Keratinocyte (primary cell): ENCODE measurements around the gene UCKL1. TPM values are rescaled to one million over a fixed set of nuclear protein-coding genes. Genes with fewer than 3 reads are reported as not detected.

Experiments
- DNase-seq: peaks from one replicate; pipeline ENCODE4 v3.0.0-alpha.2; 2011; ENCODE audit warnings: low read depth, missing footprints, low spot score
- FAIRE-seq: peaks from 2 replicates; lab custom pipeline; 2011; peaks lifted over from hg19 to GRCh38; lab: Jason Lieb, UNC
- H2AFZ ChIP-seq: 2 replicates; pipeline ENCODE4 v1.6.0; 2012; ENCODE audit warnings: low read length, control low read depth, inconsistent platforms; ENCODE audit not compliant: control insufficient read depth
- H3K27ac ChIP-seq: 2 replicates; pipeline ENCODE4 v1.5.1; 2011; ENCODE audit warnings: low read length; ENCODE audit not compliant: control insufficient read depth, insufficient read depth
- H3K27me3 ChIP-seq: 3 replicates; pipeline ENCODE4 v1.6.0; 2011; ENCODE audit warnings: low read length; ENCODE audit not compliant: control insufficient read depth, insufficient read depth; ENCODE audit errors: extremely low read depth
- H3K36me3 ChIP-seq, 2 experiments: 2 replicates in 1 of 2; 3 replicates in 1 of 2; pipeline ENCODE4 v1.5.1; 2011; ENCODE audit warnings: low read length in 2 of 2, mild to moderate bottlenecking in 1 of 2; ENCODE audit not compliant: control insufficient read depth in 2 of 2, insufficient read depth in 2 of 2; ENCODE audit errors: extremely low read depth in 1 of 2
- H3K4me1 ChIP-seq: 3 replicates; pipeline ENCODE4 v1.5.1; 2011; ENCODE audit warnings: low read length; ENCODE audit not compliant: control insufficient read depth, insufficient read depth; ENCODE audit errors: extremely low read depth
- H3K4me2 ChIP-seq: 3 replicates; pipeline ENCODE4 v1.6.0; 2011; ENCODE audit warnings: low read depth, low read length; ENCODE audit not compliant: control insufficient read depth, insufficient read depth; ENCODE audit errors: extremely low read depth
- H3K4me3 ChIP-seq, 3 experiments: fragments of 200-600 bp in 1 of 3; sonication (generic) in 1 of 3; 2 replicates in 2 of 3; 3 replicates in 1 of 3; pipeline ENCODE4 v1.5.1; 2011 to 2016; ENCODE audit warnings: low read length in 3 of 3, mild to moderate bottlenecking in 3 of 3, control low read depth in 2 of 3, inconsistent platforms in 1 of 3, low read depth in 1 of 3, mixed read lengths in 1 of 3, mixed run types in 1 of 3, moderate library complexity in 1 of 3; ENCODE audit not compliant: control insufficient read depth in 2 of 3, insufficient read depth in 2 of 3; ENCODE audit errors: extremely low read depth in 1 of 3
- H3K79me2 ChIP-seq: 2 replicates; pipeline ENCODE4 v1.6.0; 2012; ENCODE audit warnings: low read length; ENCODE audit not compliant: control insufficient read depth, insufficient read depth
- H3K9ac ChIP-seq: 3 replicates; pipeline ENCODE4 v1.6.0; 2011; ENCODE audit warnings: low read length; ENCODE audit not compliant: control insufficient read depth, insufficient read depth; ENCODE audit errors: extremely low read depth
- H3K9me1 ChIP-seq: 3 replicates; pipeline ENCODE4 v1.6.0; 2011; ENCODE audit warnings: low read length; ENCODE audit not compliant: control insufficient read depth, insufficient read depth; ENCODE audit errors: extremely low read depth
- H3K9me3 ChIP-seq: 2 replicates; pipeline ENCODE4 v1.5.1; 2012; ENCODE audit warnings: low read depth, low read length; ENCODE audit not compliant: control insufficient read depth
- H4K20me1 ChIP-seq: 3 replicates; pipeline ENCODE4 v1.6.0; 2011; ENCODE audit warnings: low read length; ENCODE audit not compliant: control insufficient read depth, insufficient read depth; ENCODE audit errors: extremely low read depth
- EZH2 ChIP-seq: IDR thresholded peaks from one replicate; pipeline ENCODE4 v1.6.1; 2012; ENCODE audit warnings: inconsistent platforms, mild to moderate bottlenecking, low read length, moderate library complexity
- dilution Hi-C: fragments of 300-500 bp; cut with MboI; formaldehyde crosslinking; loops from one replicate; pipeline ENCODE4 v1.7.0; 2020; ENCODE audit warnings: low sequenced_read_pairs; ENCODE audit not compliant: extremely low pct_ligation_motif_present
- polyA plus RNA-seq, 5 experiments: library from polyadenylated mRNA; depleted of rRNA in 3 of 5; stranded (reverse) in 3 of 5; stranded (forward) in 1 of 5; unstranded in 1 of 5; fragments of >200 nt; gene quantifications; 1 replicate in 1 of 5; 2 replicates in 3 of 5; 3 replicates in 1 of 5; pipeline versions ENCODE4 v1.2.1 to v1.2.3, GENCODE V29; 2011 to 2012; ENCODE audit warnings: missing spikeins in 2 of 5, low read depth in 1 of 5, low replicate concordance in 1 of 5
- TF ChIP-seq, protein P1 (sequence below), 3 experiments: IDR thresholded peaks in 1 of 3; conservative IDR thresholded peaks in 1 of 3; optimal IDR thresholded peaks in 1 of 3; 2 replicates in 2 of 3; 3 replicates in 1 of 3; pipeline versions ENCODE3 to v1.5.1; 2011; ENCODE audit warnings: low read length in 3 of 3, mild to moderate bottlenecking in 3 of 3, moderate library complexity in 2 of 3, control low read depth in 1 of 3, inconsistent platforms in 1 of 3; ENCODE audit not compliant: insufficient read depth in 2 of 3; ENCODE audit errors: extremely low read depth in 1 of 3

UCKL1 gene
- polyA plus RNA-seq, 1 donor (not counting 4 experiments of a cell fraction or from before 2014, with no cell fraction given), result 24.1 TPM

DNA sequence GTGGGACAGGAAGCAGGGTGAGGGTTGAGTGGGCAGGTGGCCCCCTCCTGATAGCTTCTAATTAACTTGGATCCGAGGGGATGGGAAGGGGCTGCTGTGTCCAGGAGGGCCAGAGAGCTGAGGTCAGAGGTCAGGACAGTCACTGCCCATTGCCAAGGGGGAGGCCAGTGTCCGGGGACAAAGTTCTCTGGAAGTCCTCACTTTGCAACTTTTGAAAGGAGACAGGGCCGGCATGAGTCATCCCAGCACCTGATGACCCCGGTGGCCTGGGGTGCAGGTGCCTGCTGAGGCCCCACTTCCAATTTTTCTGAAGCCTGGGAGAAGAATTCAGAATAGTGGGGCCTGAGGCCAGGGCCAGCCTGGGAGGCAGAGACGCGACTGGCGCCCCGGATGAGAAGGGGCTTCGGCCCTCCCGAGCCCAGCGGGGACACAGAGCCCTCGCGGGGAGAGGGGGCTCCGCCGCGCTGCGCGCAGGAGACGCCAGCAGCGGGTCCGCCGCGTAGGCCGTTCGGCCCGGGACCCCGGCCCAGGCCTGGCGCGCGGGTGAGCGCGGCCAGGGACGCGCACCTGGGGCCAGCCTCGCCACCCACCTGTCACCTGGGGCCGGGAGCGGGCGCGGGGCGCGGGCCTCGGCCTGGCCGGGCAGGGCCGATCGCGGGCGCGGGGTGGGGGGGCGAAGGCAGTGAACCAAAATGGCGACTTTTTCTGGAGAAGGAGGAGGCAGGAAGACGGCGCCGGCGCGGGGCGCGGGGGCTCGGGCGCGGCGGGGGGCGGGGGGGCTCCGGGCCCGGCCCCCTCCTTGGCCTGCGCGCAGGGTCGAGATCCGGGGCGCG is 12.9 kb upstream of the UCKL1 start:
- Histone ChIP-seq H2AFZ (no peak overlapping the region), H3K27me3 (peaks cover 4% of the 10 kb centered on the region), H3K4me1 (peaks cover 7% of the 10 kb centered on the region), H3K4me3 (peak overlapping the region; percentile 58 to 75 (median 72)), H4K20me1 (no peaks in the 10 kb centered on the region), H3K4me2 (peak overlapping the region; percentile 94), H3K9me1 (no peaks in the 10 kb centered on the region), H3K9me3 (peaks cover 4% of the 10 kb centered on the region), H3K9ac (peak overlapping the region; percentile 75), H3K36me3 (peaks cover 10 to 11% of the 10 kb centered on the region in 2 experiments), H3K27ac (no peak overlapping the region), H3K79me2 (peaks cover 12% of the 10 kb centered on the region)
- dilution Hi-C loops, result no loop called here
- DNase-seq (no peak), FAIRE-seq (no peak)
- TF ChIP-seq EZH2, result no peak
- TF ChIP-seq, protein P1, sequence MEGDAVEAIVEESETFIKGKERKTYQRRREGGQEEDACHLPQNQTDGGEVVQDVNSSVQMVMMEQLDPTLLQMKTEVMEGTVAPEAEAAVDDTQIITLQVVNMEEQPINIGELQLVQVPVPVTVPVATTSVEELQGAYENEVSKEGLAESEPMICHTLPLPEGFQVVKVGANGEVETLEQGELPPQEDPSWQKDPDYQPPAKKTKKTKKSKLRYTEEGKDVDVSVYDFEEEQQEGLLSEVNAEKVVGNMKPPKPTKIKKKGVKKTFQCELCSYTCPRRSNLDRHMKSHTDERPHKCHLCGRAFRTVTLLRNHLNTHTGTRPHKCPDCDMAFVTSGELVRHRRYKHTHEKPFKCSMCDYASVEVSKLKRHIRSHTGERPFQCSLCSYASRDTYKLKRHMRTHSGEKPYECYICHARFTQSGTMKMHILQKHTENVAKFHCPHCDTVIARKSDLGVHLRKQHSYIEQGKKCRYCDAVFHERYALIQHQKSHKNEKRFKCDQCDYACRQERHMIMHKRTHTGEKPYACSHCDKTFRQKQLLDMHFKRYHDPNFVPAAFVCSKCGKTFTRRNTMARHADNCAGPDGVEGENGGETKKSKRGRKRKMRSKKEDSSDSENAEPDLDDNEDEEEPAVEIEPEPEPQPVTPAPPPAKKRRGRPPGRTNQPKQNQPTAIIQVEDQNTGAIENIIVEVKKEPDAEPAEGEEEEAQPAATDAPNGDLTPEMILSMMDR (optimal IDR thresholded peaks at IDR 0.05 in 1 of 3, IDR thresholded peaks at IDR 0.05 in 1 of 3, conservative IDR thresholded peaks at IDR 0.05 in 1 of 3; ENCODE audit: extremely low read depth in 1 of 3, insufficient read depth in 2 of 3, low read length in 3 of 3), result no peak

DNA sequence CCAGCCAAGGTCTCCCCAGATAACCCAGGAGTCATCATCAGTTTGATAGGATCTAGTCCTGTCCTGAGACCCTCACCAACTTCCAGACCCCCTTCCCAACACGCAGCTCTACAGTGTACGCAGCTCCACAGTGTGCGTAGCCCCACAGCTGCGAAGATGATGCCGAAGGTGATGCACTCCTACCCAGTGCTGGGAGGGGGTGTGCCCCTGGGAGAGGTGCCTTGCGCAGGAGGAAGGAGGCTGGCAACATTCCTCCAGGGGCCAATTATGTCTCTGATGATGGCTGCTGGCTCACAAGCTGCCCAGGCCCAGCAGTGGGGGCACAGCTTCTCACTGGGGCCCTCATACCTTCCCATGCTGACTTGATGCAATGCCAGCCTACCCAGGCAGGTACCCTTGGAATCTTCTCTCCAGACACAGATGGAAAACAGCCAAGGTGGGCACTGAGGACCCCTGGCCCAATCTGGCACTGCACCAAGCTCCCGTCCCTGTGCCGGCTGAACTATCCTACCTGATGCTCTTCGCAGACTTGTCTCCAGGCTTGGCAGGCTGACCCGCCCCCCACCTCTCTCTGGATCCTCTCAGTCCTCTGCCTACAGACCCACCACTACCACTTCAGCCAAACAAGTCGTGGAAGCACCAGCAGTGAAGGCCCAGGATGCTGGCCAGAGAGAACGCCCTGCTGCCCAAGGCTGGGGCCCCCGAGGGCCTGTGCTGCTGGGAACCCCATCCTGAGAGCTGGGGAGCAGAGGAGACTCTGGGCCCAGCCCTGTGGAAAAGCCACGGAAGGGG is 12.1 kb upstream of the UCKL1 start:
- H3K9ac ChIP-seq, result peak overlapping the region; percentile 75
- H3K4me2 ChIP-seq, result peak overlapping the region; percentile 94
- H3K79me2 ChIP-seq, result peaks cover 12% of the 10 kb centered on the region
- no peak overlapping the region for H2AFZ ChIP-seq
- H3K4me3 ChIP-seq, result peak overlapping the region; percentile 58 to 75 (median 72)
- dilution Hi-C loops, result no loop called here
- no peak for DNase-seq
- peaks cover 5% of the 10 kb centered on the region for H3K4me1 ChIP-seq
- no peak overlapping the region for H3K27ac ChIP-seq
- H3K9me3 ChIP-seq, result peaks cover 4% of the 10 kb centered on the region
- no peaks in the 10 kb centered on the region for H3K9me1 ChIP-seq
- FAIRE-seq, result no peak
- H4K20me1 ChIP-seq, result no peaks in the 10 kb centered on the region
- TF ChIP-seq, protein P1 (optimal IDR thresholded peaks at IDR 0.05 in 1 of 3, IDR thresholded peaks at IDR 0.05 in 1 of 3, conservative IDR thresholded peaks at IDR 0.05 in 1 of 3; ENCODE audit: extremely low read depth in 1 of 3, insufficient read depth in 2 of 3, low read length in 3 of 3), result no peak
- TF ChIP-seq EZH2, result no peak
- H3K36me3 ChIP-seq, result peaks cover 12 to 18% of the 10 kb centered on the region in 2 experiments
- peaks cover 4% of the 10 kb centered on the region for H3K27me3 ChIP-seq
